Renal cortex interstitium (tissue), 11 donors: ENCODE data around the gene MTMR12. TPM values are rescaled to one million over a fixed set of nuclear protein-coding genes. Genes with fewer than 3 reads are reported as not detected.
"Not testable (repeated sequence)": the region's sequence is repeated elsewhere in the genome, so short reads cannot be mapped to it uniquely, and the experiment has no call there.

ENCODE experiments used
- DNase-seq, 11 donors: peaks; one replicate each; pipeline ENCODE4 v3.0.0-alpha.2; 2013; ENCODE audit warnings: low read depth in 9 of 11, low spot score in 4 of 11; ENCODE audit errors: extremely low read depth in 1 of 11
- polyA plus RNA-seq, 3 donors: library from polyadenylated mRNA; unstranded; fragments of 120-200 nt; gene quantifications; one replicate each; pipeline ENCODE4 v1.2.1, GENCODE V29; 2013; ENCODE audit not compliant: insufficient read length in 3 of 3

Gene MTMR12
- polyA plus RNA-seq, 3 donors: 32.5 to 43.9 (median 37.8) TPM

- no peak for DNase-seq
These were observed 3.0 kb downstream of the MTMR12 start for GRCh38 chr5:32309761-32310160.

GRCh38 chr5:32308946-32309345, 3.8 kb downstream of the MTMR12 start:
- no peak for DNase-seq

- DNase-seq: no peak
These were observed 5.0 kb downstream of the MTMR12 start for GRCh38 chr5:32307769-32308194.

- DNase-seq: no peak
These were observed 8.1 kb downstream of the MTMR12 start for GRCh38 chr5:32304622-32305021.

GRCh38 chr5:32303755-32304120, 9.0 kb downstream of the MTMR12 start:
- DNase-seq: no peak

GRCh38 chr5:32302835-32303754, 9.6 kb downstream of the MTMR12 start:
- peak in 2 of 11 donors; percentile 28 to 47 for DNase-seq

- DNase-seq: no peak
These were observed 10.8 kb downstream of the MTMR12 start for GRCh38 chr5:32301891-32302290.

- DNase-seq: no peak
These were observed 13.6 kb downstream of the MTMR12 start for GRCh38 chr5:32299059-32299677.

GRCh38 chr5:32298059-32298415, 14.7 kb downstream of the MTMR12 start:
- DNase-seq: no peak

- DNase-seq: no peak
These were observed 15.3 kb downstream of the MTMR12 start for GRCh38 chr5:32297181-32298058.

GRCh38 chr5:32295966-32296772, 16.6 kb downstream of the MTMR12 start:
- DNase-seq: not testable (repeated sequence)

- no peak for DNase-seq
These were observed 21.1 kb downstream of the MTMR12 start for GRCh38 chr5:32291591-32291990.

GRCh38 chr5:32290922-32291321, 21.8 kb downstream of the MTMR12 start:
- DNase-seq: no peak

GRCh38 chr5:32290501-32290900, 22.2 kb downstream of the MTMR12 start:
- not testable (repeated sequence) for DNase-seq

- not testable (repeated sequence) for DNase-seq
These were observed 22.8 kb downstream of the MTMR12 start for GRCh38 chr5:32289986-32290385.

GRCh38 chr5:32288135-32288534, 24.6 kb downstream of the MTMR12 start:
- DNase-seq: not testable (repeated sequence)

- not testable (repeated sequence) for DNase-seq
These were observed 25.2 kb downstream of the MTMR12 start for GRCh38 chr5:32287525-32287924.

- DNase-seq: no peak
These were observed 27.1 kb downstream of the MTMR12 start for GRCh38 chr5:32285510-32286138.
